ENCODE results near the gene GFRA1.

- TF ChIP-seq CTCF (IDR thresholded peaks at IDR 0.05) (no peak), POLR2A (IDR thresholded peaks at IDR 0.05) (no peak)
Measured at GRCh38 chr10:116208956-116209567, 63.9 kb downstream of the GFRA1 start.

Measured in lower leg skin (tissue), 3 donors.